Pancreas (tissue), 10 donors: ENCODE measurements around the gene SRGAP3. TPM values are rescaled to one million over a fixed set of nuclear protein-coding genes. Genes with fewer than 3 reads are reported as not detected.
"Not testable (repeated sequence)": the region's sequence is repeated elsewhere in the genome, so short reads cannot be mapped to it uniquely, and the experiment has no call there.

Source experiments
- ATAC-seq, 4 donors: fragments of 200-7000 bp; cut with Tn5 transposase; one replicate each; pipeline versions ENCODE4 v1.8.0 to v1.9.1; 2020; ENCODE audit warnings: mild to moderate bottlenecking in 4 of 4, moderate library complexity in 4 of 4
- DNase-seq, 6 donors: peaks; one replicate each; pipeline ENCODE4 v3.0.0-alpha.2; 2020
- FAIRE-seq: peaks from 2 replicates; lab custom pipeline; 2012; peaks lifted over from hg19 to GRCh38; lab: Jason Lieb, UNC
- H3K27ac ChIP-seq, 4 donors: fragments of 200-600 bp; sonication (generic); 1 replicate in 3 of 4; 2 replicates in 1 of 4; pipeline versions ENCODE4 v1.5.0 to v1.8.0; 2020
- H3K27me3 ChIP-seq, 4 donors: fragments of 200-600 bp; one replicate each; pipeline ENCODE4 v1.8.0; 2021
- H3K36me3 ChIP-seq, 3 donors: fragments of 200-600 bp; sonication (generic) in 1 of 3; one replicate each; pipeline versions ENCODE4 v1.5.0 to v1.8.0; 2020 to 2021
- H3K4me1 ChIP-seq, 3 donors: fragments of 200-600 bp; one replicate each; pipeline ENCODE4 v1.8.0; 2021
- H3K4me3 ChIP-seq, 4 donors: fragments of 200-600 bp; sonication (generic) in 2 of 4; one replicate each; pipeline versions ENCODE4 v1.5.0 to v1.8.0; 2020 to 2021
- H3K9me3 ChIP-seq, 4 donors: fragments of 200-600 bp; one replicate each; pipeline ENCODE4 v1.8.0; 2021
- WGBS, 2 donors: extraction: QIAGEN DNeasy Blood & Tissue Kit; methylation state at CpG; one replicate each; pipeline ENCODE4 v1.1.7; 2013; 5-methylcytosine and 5-hydroxymethylcytosine counted together
- intact Hi-C, 3 donors: fragments of 100-400 bp; cut with DNase I; formaldehyde crosslinking; loops; one replicate each; pipeline versions ENCODE4 v1.11.1 to v1.14.2; 2022
- polyA plus RNA-seq, 2 donors: library from polyadenylated mRNA; stranded (reverse); fragments of 200-250 nt; gene quantifications; one replicate each; pipeline ENCODE4 v1.2.3, GENCODE V29; 2013
- total RNA-seq, 6 donors: library from RNA; stranded (reverse); fragmentation: NEBNext Ultra II Directional in 4 of 6; extraction: Animal tissue kit (Norgen Biotek cat#: 25700) in 4 of 6; gene quantifications; one replicate each; pipeline versions ENCODE4 v1.2.1 to v1.2.4, GENCODE V29; 2021 to 2023
- TF ChIP-seq, protein P1 (sequence below), 4 donors: fragments of 200-600 bp; sonication (generic) in 3 of 4; IDR thresholded peaks; one replicate each; pipeline versions ENCODE4 v1.5.0 to v1.8.0; 2021; ENCODE audit warnings: antibody characterized with exemption in 4 of 4
- donor health status: healthy with polysubstance abuse.
- donor health status: DM: no; HTN: no; CAD: no; lungs with moderate emphysema.
- donor health status: DM: no; HTN: no; CAD: no.
- donor health status: control.
- donor health status: control.
- donor health status: Bipolar disorder and iron deficiency.
- donor health status: DM: yes; HTN: yes; CAD: no.
- donor health status: DM: no; HTN: no; CAD: no.
- donor health status: DM: no; HTN: no; CAD: no.
- donor health status: DM: yes; HTN: yes; CAD: no.

Gene SRGAP3
- total RNA-seq (1 to 10 TPM; 2.4 to 6.5 (median 3.2) TPM), polyA plus RNA-seq (1 to 10 TPM; 1.9 to 2.2 TPM)

DNA sequence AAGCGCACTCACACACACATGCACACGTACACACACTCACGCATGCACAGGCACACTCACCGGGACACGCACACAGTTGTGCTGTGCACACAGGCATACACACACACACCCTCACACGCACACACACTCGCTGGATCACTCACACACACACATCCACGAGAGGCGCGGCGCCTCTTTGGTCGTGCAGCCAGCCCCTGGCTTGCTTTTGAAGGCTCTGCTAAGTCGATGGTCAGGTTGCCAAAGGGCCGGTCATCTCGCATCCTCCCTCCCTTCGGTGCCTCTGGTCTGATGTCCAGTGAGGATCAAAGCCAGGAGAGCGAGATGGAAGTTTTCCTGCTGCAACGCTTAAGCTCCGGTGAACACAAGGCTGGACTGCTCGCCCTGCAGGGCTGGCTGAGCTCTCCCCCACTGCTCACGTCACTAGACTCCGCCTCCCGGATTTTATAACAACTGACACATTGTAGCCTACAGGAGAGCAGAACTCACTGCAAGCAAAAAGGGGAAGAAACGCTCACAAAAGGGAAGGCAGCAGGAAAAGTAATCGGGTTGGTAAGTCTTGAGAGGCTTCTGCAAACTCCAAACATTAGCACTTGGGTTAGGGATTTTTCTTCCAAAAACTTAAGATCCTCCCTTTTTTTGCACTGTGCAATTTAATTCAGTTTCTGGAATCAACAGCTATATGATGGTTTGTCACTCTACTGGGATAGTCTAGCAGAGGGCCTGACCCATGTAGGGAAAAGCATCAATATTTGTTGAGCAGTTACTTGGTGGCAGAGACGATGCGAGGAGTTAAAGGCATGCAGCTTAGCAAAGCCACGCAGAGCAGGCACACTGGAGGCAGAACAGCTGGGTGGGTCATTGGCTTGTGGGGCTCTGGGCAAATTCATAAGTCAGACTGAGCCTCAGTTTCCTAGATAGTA lies at the start of gene SRGAP3:
Gene SRGAP3, minus strand, starts transcription at position 374 of the 920 bp plus-strand sequence. CDS start 695 bp downstream, outside the sequence.
- peaks cover 0 to 4% (median 0%) of the 10 kb centered on the region in 3 donors for H3K4me1 ChIP-seq
- TF ChIP-seq, protein P1, sequence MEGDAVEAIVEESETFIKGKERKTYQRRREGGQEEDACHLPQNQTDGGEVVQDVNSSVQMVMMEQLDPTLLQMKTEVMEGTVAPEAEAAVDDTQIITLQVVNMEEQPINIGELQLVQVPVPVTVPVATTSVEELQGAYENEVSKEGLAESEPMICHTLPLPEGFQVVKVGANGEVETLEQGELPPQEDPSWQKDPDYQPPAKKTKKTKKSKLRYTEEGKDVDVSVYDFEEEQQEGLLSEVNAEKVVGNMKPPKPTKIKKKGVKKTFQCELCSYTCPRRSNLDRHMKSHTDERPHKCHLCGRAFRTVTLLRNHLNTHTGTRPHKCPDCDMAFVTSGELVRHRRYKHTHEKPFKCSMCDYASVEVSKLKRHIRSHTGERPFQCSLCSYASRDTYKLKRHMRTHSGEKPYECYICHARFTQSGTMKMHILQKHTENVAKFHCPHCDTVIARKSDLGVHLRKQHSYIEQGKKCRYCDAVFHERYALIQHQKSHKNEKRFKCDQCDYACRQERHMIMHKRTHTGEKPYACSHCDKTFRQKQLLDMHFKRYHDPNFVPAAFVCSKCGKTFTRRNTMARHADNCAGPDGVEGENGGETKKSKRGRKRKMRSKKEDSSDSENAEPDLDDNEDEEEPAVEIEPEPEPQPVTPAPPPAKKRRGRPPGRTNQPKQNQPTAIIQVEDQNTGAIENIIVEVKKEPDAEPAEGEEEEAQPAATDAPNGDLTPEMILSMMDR (IDR thresholded peaks at IDR 0.05): peak in 3 of 4 donors; percentile 28 to 41 (median 29)
- H3K9me3 ChIP-seq: no peaks in the 10 kb centered on the region
- ATAC-seq: peak; percentile 99
- WGBS, 2 donors: 2 to 3% methylated on average over 28 of the region's 28 CpGs
- intact Hi-C loops: no loop called here
- H3K27me3 ChIP-seq: no peaks in the 10 kb centered on the region
- FAIRE-seq: no peak
- peak within 1 kb of the TSS; percentile 16 to 51 (median 41) for H3K4me3 ChIP-seq
- H3K27ac ChIP-seq: peak within 1 kb of the TSS in 3 of 4 donors; percentile 42 to 58 (median 57)
- DNase-seq: peak; percentile 78 to 90 (median 85)
- H3K36me3 ChIP-seq: no peaks in the 10 kb centered on the region

DNA sequence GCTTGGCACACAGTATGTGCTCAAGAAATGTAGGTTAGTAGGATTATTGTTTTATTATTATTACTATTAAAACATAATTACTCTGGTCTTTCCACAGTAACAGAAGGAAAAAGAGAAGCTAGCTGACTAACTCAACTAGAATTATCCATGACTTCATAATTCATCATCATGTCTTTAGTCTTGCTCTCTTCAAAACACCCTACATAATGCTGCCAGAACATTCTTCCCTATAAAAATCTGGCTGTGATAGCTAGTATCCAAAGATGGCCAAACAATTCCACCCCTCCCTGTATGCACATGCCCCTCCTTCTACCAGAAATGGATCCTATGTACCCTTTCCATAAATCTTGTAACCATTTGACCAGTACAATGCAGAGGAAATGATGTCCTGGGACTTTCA lies 48.8 kb upstream of the SRGAP3 start:
- intact Hi-C loops: no loop called here
- no peak for FAIRE-seq
- Histone ChIP-seq H3K4me3 (no peak overlapping the region), H3K27ac (no peak overlapping the region), H3K9me3 (no peaks in the 10 kb centered on the region), H3K27me3 (no peaks in the 10 kb centered on the region), H3K4me1 (no peaks in the 10 kb centered on the region), H3K36me3 (no peaks in the 10 kb centered on the region)
- no peak for DNase-seq
- ATAC-seq: no peak
- TF ChIP-seq, protein P1 (IDR thresholded peaks at IDR 0.05): no peak

DNA sequence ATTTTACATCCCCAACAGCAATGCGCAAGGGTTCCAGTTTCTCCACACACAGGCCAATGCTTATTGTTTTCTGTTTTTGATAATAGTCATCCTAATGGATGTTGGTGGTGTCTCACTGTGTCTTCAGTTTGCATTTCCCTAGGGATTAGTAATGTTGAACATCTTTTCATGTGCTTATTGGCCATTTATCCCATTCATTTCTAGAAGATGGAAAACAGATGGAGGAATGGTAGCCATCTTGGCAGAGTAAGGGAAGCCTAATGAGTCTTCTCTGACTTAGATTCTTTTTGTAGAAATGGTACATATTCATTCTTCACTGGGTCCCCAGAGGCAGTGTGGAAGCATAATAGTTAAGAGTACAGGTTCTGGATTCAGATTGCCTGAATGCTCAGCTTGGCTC lies 46.8 kb upstream of the SRGAP3 start:
- intact Hi-C loops: no loop called here
- Histone ChIP-seq H3K27ac (no peak overlapping the region), H3K4me3 (no peak overlapping the region), H3K36me3 (no peaks in the 10 kb centered on the region), H3K27me3 (no peaks in the 10 kb centered on the region), H3K4me1 (no peaks in the 10 kb centered on the region), H3K9me3 (no peaks in the 10 kb centered on the region)
- DNase-seq (no peak), FAIRE-seq (no peak), ATAC-seq (no peak)
- 95 to 99% methylated on average over 1 of the region's 1 CpG for WGBS, 2 donors
- TF ChIP-seq, protein P1 (IDR thresholded peaks at IDR 0.05): no peak

DNA sequence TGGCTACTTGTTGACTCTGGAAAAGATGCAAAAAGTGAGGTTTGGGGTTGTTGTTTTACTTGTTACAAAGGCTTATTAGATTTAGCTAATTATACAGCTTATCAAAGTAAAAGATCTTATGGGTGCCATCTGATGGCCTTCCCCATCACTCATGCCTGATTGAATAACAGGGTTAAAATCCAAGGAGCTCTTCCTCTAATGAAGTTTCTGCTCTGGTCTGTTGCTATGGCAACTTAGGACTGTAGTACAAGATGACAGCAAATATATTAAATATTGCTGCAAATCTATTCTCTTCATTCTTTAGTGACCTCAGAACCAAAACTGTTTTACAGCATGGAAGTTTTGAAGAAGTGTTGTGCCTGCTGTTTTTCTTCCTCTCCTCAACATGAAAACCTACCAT lies 45.6 kb upstream of the SRGAP3 start:
- H3K4me1 ChIP-seq: no peaks in the 10 kb centered on the region
- intact Hi-C loops: no loop called here
- H3K27ac ChIP-seq: no peak overlapping the region
- ATAC-seq (no peak), FAIRE-seq (no peak), DNase-seq (no peak)
- H3K9me3 ChIP-seq: no peaks in the 10 kb centered on the region
- no peaks in the 10 kb centered on the region for H3K27me3 ChIP-seq
- no peak overlapping the region for H3K4me3 ChIP-seq
- TF ChIP-seq, protein P1 (IDR thresholded peaks at IDR 0.05): no peak
- H3K36me3 ChIP-seq: no peaks in the 10 kb centered on the region

DNA sequence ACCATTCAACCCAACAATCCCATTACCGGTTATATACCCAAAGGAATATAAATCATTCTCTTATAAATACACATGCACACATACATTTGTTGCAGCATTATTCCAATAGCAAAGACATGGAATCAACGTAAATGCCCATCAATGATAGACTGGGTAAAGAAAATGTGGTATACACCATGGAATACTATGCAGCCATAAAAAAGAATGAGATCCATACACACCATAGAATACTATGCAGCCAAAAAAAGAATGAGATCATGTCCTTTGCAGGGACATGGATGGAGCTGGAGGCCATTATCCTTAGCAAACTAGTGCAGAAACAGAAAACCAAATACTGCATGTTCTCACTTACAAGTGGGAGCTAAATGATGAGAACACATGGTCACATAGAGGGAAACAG lies 44.5 kb upstream of the SRGAP3 start:
- H3K27me3 ChIP-seq, H3K36me3 ChIP-seq, H3K9me3 ChIP-seq, H3K27ac ChIP-seq, DNase-seq, ATAC-seq, H3K4me3 ChIP-seq, H3K4me1 ChIP-seq, intact Hi-C loops: not testable (repeated sequence)
- FAIRE-seq: peak; percentile 65
- WGBS, 2 donors: 89 to 91% methylated on average over 2 of the region's 2 CpGs
